Gastrocnemius medialis (tissue), 4 donors: ENCODE data around the gene EFR3B. TPM values are rescaled to one million over a fixed set of nuclear protein-coding genes. Genes with fewer than 3 reads are reported as not detected.
"Not testable (repeated sequence)": the region's sequence is repeated elsewhere in the genome, so short reads cannot be mapped to it uniquely, and the experiment has no call there.

Experiments
- ATAC-seq, 2 donors: fragments of 150-250 bp; one replicate each; pipeline ENCODE4 v1.9.1; 2016
- DNase-seq, 2 donors: peaks; one replicate each; pipeline ENCODE4 v3.0.0-alpha.2; 2019
- H3K27ac ChIP-seq, 4 donors: fragments of 200-600 bp; sonication (generic); 1 replicate in 1 of 4; 2 replicates in 3 of 4; pipeline ENCODE4 v1.5.1; 2016 to 2018; ENCODE audit warnings: mild to moderate bottlenecking in 2 of 4, moderate library complexity in 1 of 4
- H3K27me3 ChIP-seq, 3 donors: fragments of 200-600 bp; sonication (generic) in 2 of 3; 1 replicate in 1 of 3; 2 replicates in 2 of 3; pipeline versions ENCODE4 v1.5.1 to v1.6.0; 2016 to 2019; ENCODE audit warnings: mild to moderate bottlenecking in 1 of 3, moderate library complexity in 1 of 3
- H3K36me3 ChIP-seq, 2 donors: fragments of 200-600 bp; sonication (generic) in 1 of 2; one replicate each; pipeline ENCODE4 v1.5.1; 2017 to 2018
- H3K4me1 ChIP-seq, 2 donors: fragments of 200-600 bp; sonication (generic) in 1 of 2; one replicate each; pipeline ENCODE4 v1.5.1; 2016 to 2017; ENCODE audit warnings: mild to moderate bottlenecking in 2 of 2
- H3K4me3 ChIP-seq, 4 donors: fragments of 200-600 bp; sonication (generic) in 3 of 4; 1 replicate in 1 of 4; 2 replicates in 3 of 4; pipeline ENCODE4 v1.5.1; 2016 to 2019; ENCODE audit warnings: mild to moderate bottlenecking in 2 of 4
- H3K9me3 ChIP-seq, 3 donors: fragments of 200-600 bp; sonication (generic) in 2 of 3; 1 replicate in 1 of 3; 2 replicates in 2 of 3; pipeline ENCODE4 v1.5.1; 2016 to 2019
- CTCF ChIP-seq, 5 experiments: fragments of 450-650 bp in 3 of 5; fragments of 200-600 bp in 2 of 5; sonication (generic) in 2 of 5; IDR thresholded peaks in 4 of 5; conservative IDR thresholded peaks in 1 of 5; 1 replicate in 4 of 5; 2 replicates in 1 of 5; pipeline ENCODE4 v1.5.1; 2016 to 2019; ENCODE audit warnings: antibody characterized with exemption in 5 of 5, mild to moderate bottlenecking in 3 of 5, moderate library complexity in 3 of 5
- POLR2A ChIP-seq, 2 donors: fragments of 450-650 bp; IDR thresholded peaks; one replicate each; pipeline ENCODE4 v1.6.1; 2017; ENCODE audit warnings: antibody characterized with exemption in 2 of 2, mild to moderate bottlenecking in 2 of 2, moderate library complexity in 2 of 2
- in situ Hi-C, 4 donors: fragments of 200-750 bp; cut with MboI; loops; one replicate each; pipeline versions ENCODE4 v1.15.0 to v1.8.0; 2017; ENCODE audit warnings: low sequenced_read_pairs in 4 of 4
- intact Hi-C: fragments of 100-400 bp; cut with DNase I; formaldehyde crosslinking; loops from one replicate; pipeline ENCODE4 v1.15.1; 2023; ENCODE audit warnings: low total_unique reads
- total RNA-seq, 4 donors: library from RNA; depleted of rRNA; stranded (reverse); fragments of >200 nt; gene quantifications; one replicate each; pipeline versions ENCODE4 v1.1.0 to v1.2.3, GENCODE V29; 2016

Gene EFR3B
- total RNA-seq, 4 donors from 2014 or later: 0.29 to 1.4 (median 0.67) TPM

DNA sequence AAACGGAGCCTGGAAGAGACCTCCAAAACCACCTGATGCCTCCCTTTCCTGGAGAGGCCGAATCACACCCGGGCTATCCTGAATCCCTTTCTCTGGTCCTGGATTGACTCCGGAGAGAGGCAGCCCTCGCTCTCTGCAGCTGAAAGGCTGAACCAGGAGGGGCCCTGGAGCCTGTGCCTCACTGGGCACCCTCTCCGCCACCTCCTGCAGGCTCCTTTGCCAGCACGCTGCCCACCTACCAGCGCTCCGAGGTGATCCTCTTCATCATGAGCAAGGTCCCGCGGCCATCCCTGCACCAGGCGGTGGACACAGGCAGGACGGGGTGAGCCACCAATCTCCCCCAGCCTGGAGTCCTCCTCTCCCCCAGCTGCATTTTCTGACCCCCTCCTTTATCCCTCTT is 90.8 kb downstream of the EFR3B start:
- Histone ChIP-seq H3K27me3 (no peaks in the 10 kb centered on the region), H3K27ac (no peak overlapping the region), H3K4me3 (no peak overlapping the region), H3K9me3 (no peaks in the 10 kb centered on the region), H3K4me1 (no peaks in the 10 kb centered on the region), H3K36me3 (no peaks in the 10 kb centered on the region)
- in situ Hi-C loops: loop anchor here (5.0 to 25.0 kb wide), 2 partner anchors 155 to 720 kb away; no protein-coding TSS in a partner anchor
- DNase-seq (no peak), ATAC-seq (no peak)
- TF ChIP-seq POLR2A (IDR thresholded peaks at IDR 0.05) (no peak), CTCF (IDR thresholded peaks at IDR 0.05 in 4 of 5, conservative IDR thresholded peaks at IDR 0.05 in 1 of 5) (no peak)
- intact Hi-C loops: no loop called here

DNA sequence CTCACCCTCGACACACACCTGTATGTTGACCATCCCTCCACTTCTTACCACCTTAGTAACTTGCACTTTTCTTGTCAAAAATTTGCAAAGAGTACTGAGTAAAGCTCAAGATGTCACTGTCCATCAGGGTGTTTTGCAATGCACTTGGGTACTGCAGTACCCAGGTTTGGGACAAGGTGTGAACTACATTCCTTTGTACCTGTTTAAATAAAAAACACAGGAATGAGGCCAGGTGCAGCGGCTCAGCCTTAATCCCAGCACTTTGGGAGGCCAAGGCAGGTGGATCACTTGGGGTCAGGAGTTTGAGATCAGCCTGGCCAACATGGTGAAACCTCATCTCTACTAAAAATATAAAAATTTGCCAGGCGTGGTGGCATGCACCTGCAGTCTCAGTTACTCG is 98.7 kb downstream of the EFR3B start:
- H3K9me3 ChIP-seq, H3K4me3 ChIP-seq, intact Hi-C loops, H3K27me3 ChIP-seq, H3K27ac ChIP-seq, H3K4me1 ChIP-seq, H3K36me3 ChIP-seq, ATAC-seq, DNase-seq: not testable (repeated sequence)
- in situ Hi-C loops: loop anchor here in 3 of 4 donors (25.0 kb wide), 1 partner anchor 728 kb away; no protein-coding TSS in a partner anchor

- Histone ChIP-seq H3K4me3 (no peak overlapping the region), H3K9me3 (no peaks in the 10 kb centered on the region), H3K4me1 (no peaks in the 10 kb centered on the region), H3K27ac (no peak overlapping the region), H3K27me3 (no peaks in the 10 kb centered on the region), H3K36me3 (no peaks in the 10 kb centered on the region)
- DNase-seq (no peak), ATAC-seq (no peak)
- in situ Hi-C loops (loop anchor here in 3 of 4 donors (25.0 kb wide), 1 partner anchor 729 kb away; no protein-coding TSS in a partner anchor), intact Hi-C loops (no loop called here)
- no peak for TF ChIP-seq POLR2A (IDR thresholded peaks at IDR 0.05)
- TF ChIP-seq CTCF (IDR thresholded peaks at IDR 0.05 in 4 of 5, conservative IDR thresholded peaks at IDR 0.05 in 1 of 5): no peak
Measured at GRCh38 chr2:25141120-25141519, 99.2 kb downstream of the EFR3B start.

DNA sequence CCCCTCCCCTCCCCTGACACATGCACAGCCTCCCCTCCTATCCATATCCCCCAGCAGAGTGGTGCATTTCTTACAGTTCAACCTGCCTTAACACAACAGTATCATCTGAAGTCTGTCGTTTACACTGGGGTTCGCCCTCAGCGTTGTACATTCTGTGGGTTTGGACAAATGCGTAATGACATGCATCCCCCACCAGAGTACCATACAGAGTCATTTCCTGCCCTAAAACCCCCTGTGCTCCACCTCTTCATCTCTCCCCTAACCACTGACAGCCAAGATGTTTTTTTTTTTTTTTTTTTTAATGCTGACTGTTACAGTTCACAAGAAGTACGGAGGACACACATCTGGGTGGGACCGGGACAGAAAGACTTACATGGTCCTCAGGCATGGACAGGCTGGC is 103.9 kb downstream of the EFR3B start:
- intact Hi-C loops (no loop called here), in situ Hi-C loops (loop anchor here in 3 of 4 donors (25.0 kb wide), 1 partner anchor 734 kb away; no protein-coding TSS in a partner anchor)
- DNase-seq (no peak), ATAC-seq (no peak)
- Histone ChIP-seq H3K9me3 (no peaks in the 10 kb centered on the region), H3K27me3 (no peaks in the 10 kb centered on the region), H3K27ac (no peak overlapping the region), H3K4me1 (no peaks in the 10 kb centered on the region), H3K36me3 (no peaks in the 10 kb centered on the region), H3K4me3 (no peak overlapping the region)
- TF ChIP-seq CTCF (IDR thresholded peaks at IDR 0.05 in 4 of 5, conservative IDR thresholded peaks at IDR 0.05 in 1 of 5): no peak
- TF ChIP-seq POLR2A (IDR thresholded peaks at IDR 0.05): no peak

- in situ Hi-C loops: loop anchor here in 3 of 4 donors (25.0 kb wide), 1 partner anchor 735 kb away; no protein-coding TSS in a partner anchor
- H3K36me3 ChIP-seq: no peaks in the 10 kb centered on the region
Measured at GRCh38 chr2:25146896-25147295, 105.0 kb downstream of the EFR3B start.

More at GRCh38 chr2:25146896-25147295, 105.0 kb downstream of the EFR3B start:
- no peaks in the 10 kb centered on the region for H3K4me1 ChIP-seq
- H3K27ac ChIP-seq: no peak overlapping the region
- DNase-seq: no peak
- no peak overlapping the region for H3K4me3 ChIP-seq
- no peaks in the 10 kb centered on the region for H3K27me3 ChIP-seq
- H3K9me3 ChIP-seq: no peaks in the 10 kb centered on the region
- ATAC-seq: no peak
- TF ChIP-seq CTCF (IDR thresholded peaks at IDR 0.05 in 4 of 5, conservative IDR thresholded peaks at IDR 0.05 in 1 of 5) (no peak), POLR2A (IDR thresholded peaks at IDR 0.05) (no peak)
- intact Hi-C loops: no loop called here
